GM12878 (cell line): ENCODE measurements around the gene A4GNT.

Experiments
- CTCF ChIP-seq, 3 experiments: IDR thresholded peaks in 2 of 3; conservative IDR thresholded peaks in 1 of 3; 2 replicates each; pipeline ENCODE4 v1.5.1; 2011; ENCODE audit warnings: low read depth in 3 of 3, low read length in 3 of 3, mild to moderate bottlenecking in 3 of 3, control low read depth in 2 of 3, moderate library complexity in 2 of 3, inconsistent platforms in 1 of 3, mixed read lengths in 1 of 3; ENCODE audit not compliant: control insufficient read depth in 2 of 3, insufficient read depth in 1 of 3; ENCODE audit errors: extremely low read depth in 1 of 3
- EGR1 ChIP-seq, 2 experiments: IDR thresholded peaks; 1 replicate in 1 of 2; 2 replicates in 1 of 2; pipeline ENCODE4 v1.6.1; 2011 to 2012; ENCODE audit warnings: low read depth in 2 of 2, low read length in 2 of 2, borderline replicate concordance in 1 of 2, mild to moderate bottlenecking in 1 of 2, moderate library complexity in 1 of 2
- EP300 ChIP-seq, 2 experiments: fragments of 150-350 bp in 1 of 2; IDR thresholded peaks; 2 replicates each; pipeline ENCODE4 v1.6.1; 2011 to 2012; ENCODE audit warnings: low read depth in 2 of 2, low read length in 2 of 2, borderline replicate concordance in 1 of 2, improper control_type of control experiment in 1 of 2, inconsistent platforms in 1 of 2; ENCODE audit not compliant: control insufficient read depth in 1 of 2
- JUND ChIP-seq: IDR thresholded peaks from 2 replicates; pipeline ENCODE4 v1.6.1; 2012; ENCODE audit warnings: low read depth, mild to moderate bottlenecking, low read length, improper control_type of control experiment, moderate library complexity
- POLR2A ChIP-seq: IDR thresholded peaks from 2 replicates; pipeline ENCODE4 v1.6.1; 2011; ENCODE audit warnings: low read depth, mild to moderate bottlenecking, low read length
- POLR2AphosphoS5 ChIP-seq: IDR thresholded peaks from 2 replicates; pipeline ENCODE4 v1.6.1; 2011; ENCODE audit warnings: mild to moderate bottlenecking, low read length, inconsistent platforms
- REST ChIP-seq: IDR thresholded peaks from 2 replicates; pipeline ENCODE4 v1.6.1; 2012; ENCODE audit warnings: mild to moderate bottlenecking, low read depth, low read length
- RFX5 ChIP-seq: IDR thresholded peaks from 2 replicates; pipeline ENCODE4 v1.6.1; 2011; ENCODE audit warnings: low read depth, low read length, improper control_type of control experiment
- SIN3A ChIP-seq: IDR thresholded peaks from 2 replicates; pipeline ENCODE4 v1.6.1; 2012; ENCODE audit warnings: low read depth, low read length, improper control_type of control experiment
- SIX5 ChIP-seq: IDR thresholded peaks from 2 replicates; pipeline ENCODE4 v1.6.1; 2011; ENCODE audit warnings: mild to moderate bottlenecking, low read depth, low read length, moderate library complexity; ENCODE audit not compliant: severe bottlenecking
- SRF ChIP-seq, 2 experiments: IDR thresholded peaks; 2 replicates each; pipeline ENCODE4 v1.6.1; 2011; ENCODE audit warnings: low read depth in 2 of 2, low read length in 2 of 2, mild to moderate bottlenecking in 1 of 2, moderate library complexity in 1 of 2
- TAF1 ChIP-seq: IDR thresholded peaks from 2 replicates; pipeline ENCODE4 v1.6.1; 2011; ENCODE audit warnings: mild to moderate bottlenecking, low read depth, low read length, borderline replicate concordance
- YY1 ChIP-seq: IDR thresholded peaks from 2 replicates; pipeline ENCODE4 v1.6.1; 2011; ENCODE audit warnings: low read depth, mild to moderate bottlenecking, low read length
- ZNF207 ChIP-seq: fragments of 450-650 bp; IDR thresholded peaks from 2 replicates; pipeline ENCODE4 v1.6.1; 2014; ENCODE audit warnings: antibody characterized with exemption, mild to moderate bottlenecking, borderline replicate concordance

- no peak for TF ChIP-seq ZNF207
- TF ChIP-seq CTCF (IDR thresholded peaks at IDR 0.05 in 2 of 3, conservative IDR thresholded peaks at IDR 0.05 in 1 of 3; ENCODE audit: control insufficient read depth in 2 of 3, extremely low read depth in 1 of 3, insufficient read depth in 1 of 3, low read depth in 3 of 3, low read length in 3 of 3): no peak
- no peak for TF ChIP-seq EGR1 (IDR thresholded peaks at IDR 0.05; ENCODE audit: borderline replicate concordance in 1 of 2, low read depth in 2 of 2, low read length in 2 of 2)
- no peak for TF ChIP-seq SIX5
- TF ChIP-seq RFX5: no peak
- TF ChIP-seq POLR2AphosphoS5: no peak
- TF ChIP-seq EP300 (IDR thresholded peaks at IDR 0.05; ENCODE audit: borderline replicate concordance in 1 of 2, control insufficient read depth in 1 of 2, low read depth in 2 of 2, low read length in 2 of 2): no peak
- TF ChIP-seq POLR2A: no peak
- TF ChIP-seq REST: no peak
- no peak for TF ChIP-seq JUND
- TF ChIP-seq SRF (IDR thresholded peaks at IDR 0.05; ENCODE audit: low read depth in 2 of 2, low read length in 2 of 2): no peak
- no peak for TF ChIP-seq SIN3A
- TF ChIP-seq TAF1: no peak
- TF ChIP-seq YY1: no peak
These were observed 26.6 kb downstream of the A4GNT start for GRCh38 chr3:138105598-138105997.
